ENCODE measurements around the gene INPP5A.

INPP5A gene

DNA sequence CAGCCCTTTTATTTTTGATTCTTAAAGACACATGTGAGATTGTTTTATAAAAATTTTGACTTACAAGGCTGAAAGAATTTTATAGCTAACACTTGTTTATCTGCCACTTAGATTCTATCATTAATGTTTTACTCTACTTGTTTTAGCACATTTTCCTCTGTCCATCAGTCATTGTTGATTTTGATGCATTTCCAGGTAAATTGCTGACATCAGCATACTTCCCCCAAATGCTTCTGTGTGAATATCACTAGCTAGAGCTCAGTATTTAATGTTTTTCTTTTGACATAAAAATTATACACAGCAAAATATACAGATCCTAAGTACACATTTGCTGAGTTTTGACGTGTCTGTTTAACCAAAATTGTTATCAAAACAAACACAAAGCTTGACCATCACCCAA is 43.0 kb downstream of the INPP5A start:
- no peak for DNase-seq (ENCODE audit: extremely low read depth, low read depth)
- TF ChIP-seq CTCF (IDR thresholded peaks at IDR 0.05; ENCODE audit: low read depth, low read length), result no peak

- DNase-seq (ENCODE audit: extremely low read depth, low read depth), result no peak
- no peak for TF ChIP-seq CTCF (IDR thresholded peaks at IDR 0.05; ENCODE audit: low read depth, low read length)
Observed at GRCh38 chr10:132582137-132582536, 44.5 kb downstream of the INPP5A start.

GRCh38 chr10:132582771-132583170 is 45.2 kb downstream of the INPP5A start:
- DNase-seq (ENCODE audit: extremely low read depth, low read depth), result no peak
- TF ChIP-seq CTCF (IDR thresholded peaks at IDR 0.05; ENCODE audit: low read depth, low read length), result no peak

GRCh38 chr10:132583456-132583855 is 45.9 kb downstream of the INPP5A start:
- no peak for TF ChIP-seq CTCF (IDR thresholded peaks at IDR 0.05; ENCODE audit: low read depth, low read length)
- DNase-seq (ENCODE audit: extremely low read depth, low read depth), result no peak

DNA sequence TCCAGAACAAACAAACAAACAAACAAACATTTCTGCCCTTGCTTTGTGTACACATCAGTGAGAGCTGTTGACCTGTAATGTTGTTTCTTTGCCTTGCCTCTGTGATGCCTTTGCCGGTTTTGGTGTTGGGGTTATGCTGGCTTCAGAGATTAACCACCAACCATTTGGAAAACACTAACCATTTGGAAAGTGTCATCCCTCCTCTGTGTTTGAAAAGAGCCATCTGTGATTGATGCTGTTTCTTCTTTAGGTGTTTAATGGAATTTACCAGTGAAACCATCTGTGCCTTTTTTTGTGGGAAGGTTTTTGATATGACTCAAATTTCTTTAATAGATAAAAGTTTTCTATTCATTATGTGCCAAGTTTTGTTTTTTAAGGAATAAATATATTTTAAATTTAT is 46.5 kb downstream of the INPP5A start:
- no peak for DNase-seq (ENCODE audit: extremely low read depth, low read depth)
- TF ChIP-seq CTCF (IDR thresholded peaks at IDR 0.05; ENCODE audit: low read depth, low read length), result no peak

GRCh38 chr10:132585732-132586722 is 48.4 kb downstream of the INPP5A start:
- TF ChIP-seq CTCF (IDR thresholded peaks at IDR 0.05; ENCODE audit: low read depth, low read length), result no peak
- no peak for DNase-seq (ENCODE audit: extremely low read depth, low read depth)

GRCh38 chr10:132586739-132587138 is 49.2 kb downstream of the INPP5A start:
- TF ChIP-seq CTCF (IDR thresholded peaks at IDR 0.05; ENCODE audit: low read depth, low read length), result no peak
- no peak for DNase-seq (ENCODE audit: extremely low read depth, low read depth)

Data from AG09319 (cell line).